Activated T-helper 1 cell treated with Interleukin-2 at 50 U/mL for 16 hours (primary cell): ENCODE results near the gene SLC9C2.
"Not testable (repeated sequence)": the region's sequence is repeated elsewhere in the genome, so short reads cannot be mapped to it uniquely, and the experiment has no call there.

ENCODE experiments used
- DNase-seq: peaks from one replicate; pipeline ENCODE4 v3.0.0-alpha.2; 2020; ENCODE audit warnings: low read depth

The SLC9C2 gene

DNA sequence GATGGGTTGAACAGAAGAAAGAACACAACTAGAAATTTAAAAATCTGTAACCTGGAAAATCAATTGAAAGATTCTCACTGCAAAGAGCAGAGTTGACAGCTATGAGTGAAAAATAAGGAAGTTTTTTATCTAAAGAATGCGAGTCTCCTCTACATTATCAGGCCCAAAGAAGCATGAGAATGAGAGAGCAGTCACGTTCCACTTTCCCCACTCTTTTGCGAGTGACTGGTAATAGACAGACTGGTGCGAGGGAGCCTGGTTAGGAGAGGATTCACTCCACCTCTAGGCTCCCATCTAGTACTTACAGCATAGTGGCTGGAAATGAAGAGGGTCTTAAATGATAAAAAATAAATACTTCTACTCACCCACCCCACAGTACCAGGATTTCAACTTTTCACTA, 73.8 kb downstream of the SLC9C2 start:
- no peak for DNase-seq

- no peak for DNase-seq
These were observed 75.6 kb downstream of the SLC9C2 start for GRCh38 chr1:173527151-173527826.

- DNase-seq, result no peak
These were observed 76.9 kb downstream of the SLC9C2 start for GRCh38 chr1:173525926-173526325.

GRCh38 chr1:173523329-173523728, 79.5 kb downstream of the SLC9C2 start:
- no peak for DNase-seq

DNA sequence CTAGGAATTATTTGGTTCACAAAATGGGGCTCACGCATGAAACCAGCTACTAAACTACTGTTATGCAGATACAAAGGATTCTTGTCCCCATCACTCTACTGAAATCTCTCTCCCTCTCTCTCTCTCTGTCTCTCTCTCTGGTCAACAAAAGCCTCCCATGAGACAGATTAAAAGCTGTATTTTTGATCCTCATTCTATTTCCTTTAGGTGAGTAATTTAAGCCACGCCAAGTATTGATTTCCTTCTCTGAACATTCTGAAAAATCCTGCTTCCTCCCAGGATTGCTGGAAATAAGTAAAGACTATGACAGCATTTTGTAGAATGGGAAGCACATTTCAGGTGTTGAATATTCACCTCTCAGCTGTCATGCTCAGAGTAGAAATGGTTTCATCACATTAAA, 82.1 kb downstream of the SLC9C2 start:
- DNase-seq, result no peak

DNA sequence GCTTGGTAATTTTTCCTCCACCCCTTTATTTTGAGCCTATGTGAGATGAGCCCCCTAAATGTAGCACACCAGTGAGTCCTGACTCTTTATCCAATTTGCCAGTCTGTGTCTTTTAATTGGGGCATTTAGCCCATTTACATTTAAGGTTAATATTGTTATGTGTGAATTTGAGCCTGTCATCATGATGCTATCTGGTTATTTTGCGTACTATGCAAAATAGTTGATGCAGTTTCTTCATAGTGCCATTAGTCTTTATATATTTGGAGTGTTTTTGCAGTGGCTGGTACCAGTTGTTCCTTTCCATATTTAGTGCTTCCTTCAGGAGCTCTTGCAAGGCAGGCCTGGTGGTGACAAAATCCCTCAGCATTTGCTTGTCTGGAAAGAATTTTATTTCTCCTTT, 88.4 kb downstream of the SLC9C2 start:
- DNase-seq, result not testable (repeated sequence)

DNA sequence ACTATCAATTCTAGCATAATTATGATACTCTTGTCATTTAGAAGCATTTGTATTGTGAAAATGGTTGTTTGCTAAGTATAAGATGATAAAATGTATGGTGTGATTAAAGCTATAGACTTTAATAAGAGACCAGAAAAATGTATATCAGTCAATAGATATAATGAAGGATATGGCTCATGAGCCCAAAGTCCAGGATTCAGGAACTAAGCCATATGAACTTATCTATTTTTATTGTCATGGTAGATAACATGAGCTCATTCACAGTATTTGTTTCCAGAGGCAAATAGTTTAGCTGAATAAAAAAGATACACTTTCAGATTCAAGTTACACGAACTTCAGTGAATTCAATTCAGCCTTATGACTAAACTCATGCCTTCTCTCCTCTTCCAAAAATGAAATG, 93.1 kb downstream of the SLC9C2 start:
- no peak for DNase-seq

DNA sequence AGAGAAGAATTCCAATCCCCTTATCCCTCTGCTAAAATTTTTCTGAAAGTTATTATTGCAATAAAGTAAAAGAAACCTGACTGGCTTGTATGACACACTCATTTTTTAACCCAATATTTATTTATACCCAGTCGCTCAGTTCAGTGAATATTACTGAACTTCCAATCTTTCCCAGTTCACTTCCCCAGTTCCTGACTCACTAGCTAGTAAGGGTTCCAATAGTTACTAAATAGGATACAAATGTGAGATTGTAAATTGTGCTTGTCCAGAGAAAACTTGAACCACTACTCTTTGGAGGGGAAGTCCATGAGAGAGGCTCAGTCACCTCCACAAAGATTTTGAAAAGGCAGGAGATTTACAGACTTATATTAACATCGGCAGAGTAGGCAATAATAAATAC, 94.3 kb downstream of the SLC9C2 start:
- no peak for DNase-seq

GRCh38 chr1:173507847-173508209, 95.0 kb downstream of the SLC9C2 start:
- no peak for DNase-seq

- no peak for DNase-seq
These were observed 95.5 kb downstream of the SLC9C2 start for GRCh38 chr1:173507205-173507846.

DNA sequence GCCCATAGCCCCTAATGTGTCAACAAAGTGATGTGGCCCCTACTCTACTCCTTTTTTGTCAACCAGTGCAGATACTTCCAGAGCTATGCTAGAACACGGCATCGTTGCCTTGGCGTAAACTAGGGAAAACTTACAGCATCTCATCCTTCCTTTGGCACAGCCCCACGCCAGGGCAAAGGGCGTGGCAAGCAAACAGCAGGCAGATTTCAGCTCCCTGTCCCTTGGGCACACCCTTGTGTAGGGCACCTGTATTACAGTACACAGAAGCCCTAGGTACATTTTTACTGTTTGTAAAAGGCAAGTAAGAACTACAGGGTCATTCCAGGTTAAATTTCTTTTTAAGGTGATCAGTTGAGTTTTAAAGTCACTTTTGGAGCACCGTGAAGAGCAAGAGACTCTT, 96.4 kb downstream of the SLC9C2 start:
- DNase-seq, result no peak

DNA sequence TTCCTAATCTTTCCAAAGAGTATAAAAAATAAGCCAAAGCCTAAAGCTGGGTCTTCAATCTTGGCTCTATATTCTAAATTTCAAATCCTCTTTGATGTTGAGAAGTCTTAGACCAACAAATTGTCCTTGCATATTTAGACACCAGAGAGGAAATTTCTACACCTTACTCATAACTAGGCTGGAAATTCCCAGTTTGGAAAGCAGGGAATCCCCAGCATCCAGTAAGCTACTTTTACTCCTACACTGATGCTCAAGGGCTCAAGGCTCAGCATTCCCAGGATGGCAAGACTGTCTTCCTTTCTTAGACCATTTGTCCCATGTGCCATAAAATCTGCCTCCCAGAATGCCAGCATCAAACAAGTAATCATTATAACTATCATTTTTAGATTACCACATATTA, 97.5 kb downstream of the SLC9C2 start:
- no peak for DNase-seq

- DNase-seq, result no peak
These were observed 98.6 kb downstream of the SLC9C2 start for GRCh38 chr1:173504268-173504667.

GRCh38 chr1:173503391-173503790, 99.5 kb downstream of the SLC9C2 start:
- DNase-seq, result no peak

DNA sequence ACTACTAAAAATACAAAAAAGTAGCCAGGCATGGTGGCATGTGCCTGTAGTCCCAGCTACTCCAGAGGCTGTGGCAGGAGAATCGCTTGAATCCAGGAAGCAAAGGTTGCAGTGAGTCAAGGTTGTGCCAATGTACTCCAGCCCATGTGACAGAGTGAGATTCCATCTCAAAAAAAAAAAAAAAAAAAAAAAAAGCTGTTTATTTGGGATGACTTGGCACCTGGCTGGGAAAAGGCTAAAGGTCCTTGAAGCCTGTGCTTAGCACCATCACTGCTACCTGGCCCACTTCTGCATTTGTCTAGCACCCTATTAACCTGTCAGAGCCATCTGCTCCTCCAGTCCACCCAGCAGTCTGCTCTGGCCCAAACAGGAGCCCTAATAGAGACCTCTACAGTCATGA, 100.8 kb downstream of the SLC9C2 start:
- DNase-seq, result no peak

DNA sequence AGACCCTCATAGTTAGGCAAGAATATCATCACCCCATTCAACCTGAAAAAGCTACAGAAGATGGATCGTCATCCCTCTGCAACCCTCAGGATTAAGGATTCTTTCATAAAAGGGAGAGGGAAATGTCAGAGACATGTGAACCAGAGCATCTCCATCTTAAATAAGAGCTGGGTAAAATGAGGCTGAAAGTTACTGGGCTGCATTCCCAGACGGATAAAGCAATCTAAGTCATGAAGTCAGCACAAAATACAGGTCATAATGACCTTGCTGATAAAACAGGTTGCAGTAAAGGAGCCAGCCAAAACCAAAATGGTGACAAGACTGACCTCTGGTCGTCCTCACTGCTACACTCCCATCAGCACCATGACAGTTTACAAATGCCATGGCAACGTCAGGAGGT, 103.1 kb downstream of the SLC9C2 start:
- no peak for DNase-seq

DNA sequence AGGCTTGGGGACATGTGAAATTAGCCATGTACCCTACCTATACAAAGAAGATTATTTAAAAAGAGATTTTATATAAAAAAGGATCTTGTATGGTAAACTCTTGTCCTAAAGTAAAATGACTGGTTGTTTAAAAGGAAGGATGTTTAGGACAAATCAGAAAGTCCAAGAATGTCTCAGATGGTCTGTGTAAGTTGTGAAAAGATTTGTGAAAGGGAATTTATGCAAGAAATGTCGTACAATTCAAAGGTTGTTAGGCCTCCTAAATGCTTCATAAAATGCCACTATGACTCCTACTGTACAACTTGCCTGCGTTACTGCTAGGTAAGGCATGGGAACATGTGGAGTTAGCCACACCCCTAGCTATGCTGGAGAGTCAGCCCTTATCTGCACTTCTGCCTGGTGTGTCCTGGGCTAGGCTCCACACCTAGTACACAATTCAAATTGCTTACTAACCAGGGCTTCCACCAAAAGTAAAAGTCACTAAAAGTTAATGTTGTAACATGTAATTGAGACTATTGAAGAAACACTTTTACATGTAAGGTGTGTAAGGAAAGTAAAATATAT, 106.0 kb downstream of the SLC9C2 start:
- no peak for DNase-seq

DNA sequence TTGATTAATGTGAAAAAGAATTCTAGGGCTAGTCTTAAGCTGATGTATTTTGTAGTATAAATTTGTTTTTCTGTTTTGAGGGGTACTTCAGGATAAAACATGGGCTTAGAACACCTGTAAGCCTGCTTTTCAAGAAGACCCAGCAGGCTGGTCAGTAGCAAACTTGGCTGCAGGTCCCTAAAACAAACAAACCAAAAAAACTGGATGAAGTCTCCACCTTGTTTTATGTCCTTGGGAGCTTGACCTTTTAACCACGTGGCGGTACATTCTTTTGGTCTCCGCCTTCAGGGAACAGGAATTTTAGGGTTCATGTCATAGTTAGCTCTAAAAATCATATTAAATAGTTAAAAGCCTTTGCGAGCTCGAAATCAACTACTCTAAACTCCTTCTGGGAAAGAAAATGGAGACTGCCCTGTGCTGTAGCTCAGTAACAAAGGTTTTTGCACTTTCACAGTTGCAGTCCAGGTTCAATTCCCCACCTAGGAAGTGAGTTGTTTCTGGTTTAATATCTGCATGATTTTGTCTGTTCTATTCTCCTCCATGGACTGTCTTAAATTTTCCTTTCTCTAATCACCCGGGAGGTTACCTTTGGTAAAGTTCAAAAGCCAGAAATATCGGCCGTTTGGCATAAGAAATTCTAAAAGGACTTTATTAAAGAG, 107.1 kb downstream of the SLC9C2 start:
- no peak for DNase-seq

GRCh38 chr1:173493125-173493524, 109.7 kb downstream of the SLC9C2 start:
- DNase-seq, result not testable (repeated sequence)

- no peak for DNase-seq
These were observed 111.4 kb downstream of the SLC9C2 start for GRCh38 chr1:173491508-173491907.

GRCh38 chr1:173489929-173490328, 112.9 kb downstream of the SLC9C2 start:
- DNase-seq, result no peak

- no peak for DNase-seq
These were observed 113.7 kb downstream of the SLC9C2 start for GRCh38 chr1:173489149-173489600.

GRCh38 chr1:173488001-173488400, 114.9 kb downstream of the SLC9C2 start:
- DNase-seq, result no peak
